Mononuclear cell (primary cell): ENCODE measurements around the gene SRRM5. TPM values are rescaled to one million over a fixed set of nuclear protein-coding genes. Genes with fewer than 3 reads are reported as not detected.

Experiments
- H3K27me3 ChIP-seq: 2 replicates; pipeline ENCODE4 v1.6.0; 2011; ENCODE audit warnings: low read length, control low read depth; ENCODE audit not compliant: insufficient read depth
- H3K4me1 ChIP-seq: 2 replicates; pipeline ENCODE4 v1.5.1; 2011; ENCODE audit warnings: mild to moderate bottlenecking, low read length, control low read depth; ENCODE audit not compliant: insufficient read depth
- H3K4me3 ChIP-seq: 2 replicates; pipeline ENCODE4 v1.5.1; 2011; ENCODE audit warnings: mild to moderate bottlenecking, low read length, moderate library complexity
- H3K9me3 ChIP-seq: 2 replicates; pipeline ENCODE4 v1.5.1; 2011; ENCODE audit warnings: low read depth, mild to moderate bottlenecking, control low read depth, low read length
- total RNA-seq: library from RNA; depleted of rRNA; stranded (reverse); fragments of >200 nt; gene quantifications from one replicate; pipeline ENCODE4 v1.2.3, GENCODE V29; 2012

Gene SRRM5
- total RNA-seq, 1 donor = 0.10 TPM

GRCh38 chr19:43619262-43620060, 7.6 kb downstream of the SRRM5 start, which contains the start of gene ZNF428:
Gene ZNF428 (minus strand): TSS chr19:43619629. CDS start chr19:43614304, 5,325 bp downstream.
- Histone ChIP-seq H3K9me3 (no peaks in the 10 kb centered on the region), H3K4me1 (peaks cover 18% of the 10 kb centered on the region), H3K27me3 (no peaks in the 10 kb centered on the region), H3K4me3 (peak within 1 kb of the TSS; percentile 75)

GRCh38 chr19:43620061-43621001, 8.4 kb downstream of the SRRM5 start:
- Histone ChIP-seq H3K4me1 (peaks cover 22% of the 10 kb centered on the region), H3K27me3 (no peaks in the 10 kb centered on the region), H3K4me3 (peak overlapping the region; percentile 75), H3K9me3 (no peaks in the 10 kb centered on the region)

GRCh38 chr19:43622070-43622469, 10.2 kb downstream of the SRRM5 start:
- H3K9me3 ChIP-seq = no peaks in the 10 kb centered on the region
- no peaks in the 10 kb centered on the region for H3K27me3 ChIP-seq
- H3K4me1 ChIP-seq = peaks cover 22% of the 10 kb centered on the region
- no peak overlapping the region for H3K4me3 ChIP-seq

- Histone ChIP-seq H3K27me3 (no peaks in the 10 kb centered on the region), H3K9me3 (no peaks in the 10 kb centered on the region), H3K4me1 (peaks cover 22% of the 10 kb centered on the region), H3K4me3 (no peak overlapping the region)
Measured at GRCh38 chr19:43622956-43623355, 11.1 kb downstream of the SRRM5 start.

- Histone ChIP-seq H3K9me3 (no peaks in the 10 kb centered on the region), H3K4me1 (peaks cover 13% of the 10 kb centered on the region), H3K4me3 (no peak overlapping the region), H3K27me3 (no peaks in the 10 kb centered on the region)
Measured at GRCh38 chr19:43623889-43624670, 12.2 kb downstream of the SRRM5 start.

GRCh38 chr19:43624933-43625332, 13.0 kb downstream of the SRRM5 start:
- peaks cover 13% of the 10 kb centered on the region for H3K4me1 ChIP-seq
- H3K9me3 ChIP-seq = no peaks in the 10 kb centered on the region
- no peak overlapping the region for H3K4me3 ChIP-seq
- no peaks in the 10 kb centered on the region for H3K27me3 ChIP-seq

- Histone ChIP-seq H3K4me3 (no peak overlapping the region), H3K27me3 (no peaks in the 10 kb centered on the region), H3K9me3 (no peaks in the 10 kb centered on the region), H3K4me1 (peaks cover 3% of the 10 kb centered on the region)
Measured at GRCh38 chr19:43625918-43626579, 14.2 kb downstream of the SRRM5 start.

GRCh38 chr19:43626838-43627237, 14.9 kb downstream of the SRRM5 start:
- no peaks in the 10 kb centered on the region for H3K9me3 ChIP-seq
- H3K27me3 ChIP-seq = no peaks in the 10 kb centered on the region
- no peak overlapping the region for H3K4me3 ChIP-seq
- peaks cover 3% of the 10 kb centered on the region for H3K4me1 ChIP-seq

GRCh38 chr19:43628646-43629326, 16.9 kb downstream of the SRRM5 start:
- Histone ChIP-seq H3K4me3 (no peak overlapping the region), H3K27me3 (no peaks in the 10 kb centered on the region), H3K4me1 (peaks cover 3% of the 10 kb centered on the region), H3K9me3 (no peaks in the 10 kb centered on the region)

- Histone ChIP-seq H3K4me1 (no peaks in the 10 kb centered on the region), H3K27me3 (peaks cover 3% of the 10 kb centered on the region), H3K9me3 (no peaks in the 10 kb centered on the region), H3K4me3 (no peak overlapping the region)
Measured at GRCh38 chr19:43631491-43631890, 19.6 kb downstream of the SRRM5 start.

GRCh38 chr19:43633520-43633919, 21.6 kb downstream of the SRRM5 start:
- Histone ChIP-seq H3K27me3 (peaks cover 20% of the 10 kb centered on the region), H3K9me3 (no peaks in the 10 kb centered on the region), H3K4me3 (no peak overlapping the region), H3K4me1 (peaks cover 3% of the 10 kb centered on the region)

- H3K4me3 ChIP-seq = no peak overlapping the region
- peaks cover 25% of the 10 kb centered on the region for H3K27me3 ChIP-seq
- H3K9me3 ChIP-seq = no peaks in the 10 kb centered on the region
- H3K4me1 ChIP-seq = peaks cover 8% of the 10 kb centered on the region
Measured at GRCh38 chr19:43634068-43634467, 22.2 kb downstream of the SRRM5 start.

GRCh38 chr19:43634506-43634871, 22.6 kb downstream of the SRRM5 start:
- peaks cover 11% of the 10 kb centered on the region for H3K4me1 ChIP-seq
- H3K4me3 ChIP-seq = no peak overlapping the region
- H3K27me3 ChIP-seq = peaks cover 27% of the 10 kb centered on the region
- no peaks in the 10 kb centered on the region for H3K9me3 ChIP-seq
